H1 (cell line): ENCODE results near the gene POLR1B. TPM values are rescaled to one million over a fixed set of nuclear protein-coding genes. Genes with fewer than 3 reads are reported as not detected.

Experiments
- CTCF ChIA-PET: fragments of 300-600 bp; sonication (Branson Sonifier 250); formaldehyde crosslinking; loops from one replicate; lab custom pipeline; 2021; ENCODE audit not compliant: partially characterized antibody; lab: Charles Lee
- POLR2A ChIA-PET: fragments of 300-600 bp; sonication (Branson Sonifier 250); formaldehyde crosslinking; loops from one replicate; lab custom pipeline; 2021; ENCODE audit warnings: inconsistent platforms; ENCODE audit not compliant: partially characterized antibody; lab: Charles Lee
- DNase-seq, 2 experiments: peaks; one replicate each; pipeline versions ENCODE4 v3.0.0 to v3.0.0-alpha.2; 2010 to 2022; ENCODE audit warnings: low spot score in 2 of 2, low read depth in 1 of 2, mixed read lengths in 1 of 2
- FAIRE-seq: peaks from 2 replicates; lab custom pipeline; 2011; peaks lifted over from hg19 to GRCh38; lab: Jason Lieb, UNC
- H2AFZ ChIP-seq: 2 replicates; pipeline ENCODE4 v1.8.1; 2012; ENCODE audit warnings: low read length, inconsistent platforms
- H2AK5ac ChIP-seq: 2 replicates; pipeline ENCODE4 v1.6.1; 2013; ENCODE audit warnings: low read depth, low read length
- H2BK120ac ChIP-seq: replicated peaks from 2 replicates; pipeline ENCODE3; 2013; ENCODE audit warnings: low read depth, low read length, inconsistent platforms
- H2BK12ac ChIP-seq: 2 replicates; pipeline ENCODE4 v1.6.1; 2013; ENCODE audit warnings: low read depth, low read length
- H2BK15ac ChIP-seq: 2 replicates; pipeline ENCODE4 v1.6.1; 2013; ENCODE audit warnings: low read length
- H2BK20ac ChIP-seq: 2 replicates; pipeline ENCODE4 v1.6.1; 2013; ENCODE audit warnings: low read length
- H2BK5ac ChIP-seq: 2 replicates; pipeline ENCODE4 v1.6.1; 2013; ENCODE audit warnings: low read depth, low read length
- H3K14ac ChIP-seq: 2 replicates; pipeline ENCODE4 v1.6.1; 2013; ENCODE audit warnings: inconsistent platforms; ENCODE audit not compliant: insufficient read length
- H3K18ac ChIP-seq: 2 replicates; pipeline ENCODE4 v1.6.1; 2013; ENCODE audit warnings: low read length; ENCODE audit errors: extremely low read depth
- H3K23ac ChIP-seq: 2 replicates; pipeline ENCODE4 v1.6.1; 2013; ENCODE audit warnings: inconsistent platforms; ENCODE audit not compliant: insufficient read length
- H3K23me2 ChIP-seq: 2 replicates; pipeline ENCODE4 v1.6.1; 2013; ENCODE audit warnings: low read depth, low read length
- H3K27ac ChIP-seq: 2 replicates; pipeline ENCODE4 v1.6.1; 2011; ENCODE audit warnings: low read depth, low read length, inconsistent platforms
- H3K27me3 ChIP-seq, 4 experiments: replicated peaks in 1 of 4; 1 replicate in 1 of 4; 2 replicates in 3 of 4; pipeline versions ENCODE4 v1.6.1 to v1.8.1; 2011 to 2013; ENCODE audit warnings: low read length in 3 of 4, mild to moderate bottlenecking in 3 of 4, inconsistent platforms in 2 of 4, mixed read lengths in 2 of 4, moderate library complexity in 1 of 4; ENCODE audit not compliant: control insufficient read depth in 3 of 4, insufficient read depth in 3 of 4; ENCODE audit errors: extremely low read depth in 1 of 4
- H3K36me3 ChIP-seq, 4 experiments: 2 replicates each; pipeline versions ENCODE4 v1.6.1 to v1.8.1; 2011 to 2013; ENCODE audit warnings: mild to moderate bottlenecking in 4 of 4, low read length in 3 of 4, moderate library complexity in 2 of 4, control low read depth in 1 of 4, inconsistent platforms in 1 of 4; ENCODE audit not compliant: insufficient read depth in 4 of 4, control insufficient read depth in 2 of 4
- H3K4ac ChIP-seq: replicated peaks from 2 replicates; pipeline ENCODE3; 2013; ENCODE audit warnings: low read length, low read depth, mixed read lengths, inconsistent platforms; ENCODE audit not compliant: insufficient read length
- H3K4me1 ChIP-seq, 4 experiments: replicated peaks in 1 of 4; 1 replicate in 1 of 4; 2 replicates in 3 of 4; pipeline versions ENCODE4 v1.6.1 to v1.8.1; 2011 to 2013; ENCODE audit warnings: low read length in 3 of 4, inconsistent platforms in 2 of 4, mixed read lengths in 1 of 4; ENCODE audit not compliant: insufficient read depth in 4 of 4, control insufficient read depth in 3 of 4
- H3K4me2 ChIP-seq, 2 experiments: 2 replicates each; pipeline versions ENCODE4 v1.6.1 to v1.8.1; 2011 to 2013; ENCODE audit warnings: low read depth in 2 of 2, low read length in 2 of 2, control low read depth in 1 of 2, inconsistent platforms in 1 of 2, mild to moderate bottlenecking in 1 of 2; ENCODE audit not compliant: insufficient read depth in 1 of 2
- H3K4me3 ChIP-seq, 4 experiments: fragments of 200-600, 300-600 bp in 1 of 4; sonication (generic), shearing (Covaris generic), sonication (Bioruptor Twin) in 1 of 4; 2 replicates each; pipeline versions ENCODE4 v1.5.1 to v1.8.1; 2011 to 2016; ENCODE audit warnings: low read length in 4 of 4, low read depth in 3 of 4, control low read depth in 2 of 4, inconsistent platforms in 2 of 4, mild to moderate bottlenecking in 2 of 4, mixed read lengths in 1 of 4, moderate library complexity in 1 of 4; ENCODE audit not compliant: insufficient read depth in 2 of 4; ENCODE audit errors: extremely low read depth in 1 of 4
- H3K56ac ChIP-seq: replicated peaks from 2 replicates; pipeline ENCODE3; 2013; ENCODE audit warnings: low read depth, mild to moderate bottlenecking, mixed read lengths, low read length, inconsistent platforms; ENCODE audit not compliant: insufficient read length
- H3K79me1 ChIP-seq: 2 replicates; pipeline ENCODE4 v1.6.1; 2013; ENCODE audit warnings: low read depth, low read length, control low read depth
- H3K79me2 ChIP-seq, 2 experiments: 2 replicates each; pipeline versions ENCODE4 v1.6.1 to v1.8.1; 2012 to 2013; ENCODE audit warnings: low read length in 2 of 2, mild to moderate bottlenecking in 2 of 2, inconsistent platforms in 1 of 2; ENCODE audit not compliant: insufficient read depth in 2 of 2, control insufficient read depth in 1 of 2
- H3K9ac ChIP-seq, 4 experiments: replicated peaks in 1 of 4; 1 replicate in 1 of 4; 2 replicates in 3 of 4; pipeline versions ENCODE4 v1.6.1 to v1.8.1; 2011 to 2013; ENCODE audit warnings: low read depth in 3 of 4, low read length in 3 of 4, control low read depth in 2 of 4, mild to moderate bottlenecking in 2 of 4, moderate library complexity in 2 of 4, inconsistent platforms in 1 of 4; ENCODE audit errors: extremely low read depth in 1 of 4
- H3K9me3 ChIP-seq, 2 experiments: 2 replicates each; pipeline versions ENCODE4 v1.6.1 to v1.8.1; 2012 to 2013; ENCODE audit warnings: mild to moderate bottlenecking in 2 of 2, moderate library complexity in 2 of 2, control low read depth in 1 of 2, inconsistent platforms in 1 of 2, low read depth in 1 of 2, low read length in 1 of 2, mixed read lengths in 1 of 2; ENCODE audit not compliant: insufficient read depth in 2 of 2
- H4K20me1 ChIP-seq, 2 experiments: replicated peaks in 1 of 2; 2 replicates each; pipeline versions ENCODE3 to v1.8.1; 2011 to 2013; ENCODE audit warnings: inconsistent platforms in 2 of 2, low read length in 2 of 2, mild to moderate bottlenecking in 1 of 2; ENCODE audit not compliant: insufficient read depth in 2 of 2, control insufficient read depth in 1 of 2
- H4K5ac ChIP-seq: 2 replicates; pipeline ENCODE4 v1.6.1; 2013; ENCODE audit warnings: low read length, low read depth, mixed read lengths, inconsistent platforms; ENCODE audit not compliant: insufficient read length
- H4K8ac ChIP-seq: 2 replicates; pipeline ENCODE4 v1.8.0; 2013; ENCODE audit warnings: mild to moderate bottlenecking, moderate library complexity, low read length, inconsistent platforms; ENCODE audit not compliant: insufficient read depth; ENCODE audit errors: extremely low read depth
- H4K91ac ChIP-seq: replicated peaks from 2 replicates; pipeline ENCODE3; 2013; ENCODE audit warnings: low read length, mixed read lengths, inconsistent platforms; ENCODE audit not compliant: insufficient read length
- BACH1 ChIP-seq: IDR thresholded peaks from 2 replicates; pipeline ENCODE4 v1.6.1; 2012; ENCODE audit warnings: low read length, improper control_type of control experiment
- CEBPB ChIP-seq: IDR thresholded peaks from 2 replicates; pipeline ENCODE4 v1.6.1; 2012; ENCODE audit warnings: low read depth, low read length
- EZH2 ChIP-seq: fragments of 200-600 bp; sonication (generic); IDR thresholded peaks from 2 replicates; pipeline ENCODE4 v1.7.1; 2012; ENCODE audit warnings: low read depth, mild to moderate bottlenecking, moderate library complexity, low read length, inconsistent platforms; ENCODE audit not compliant: severe bottlenecking
- GABPA ChIP-seq: IDR thresholded peaks from 2 replicates; pipeline ENCODE4 v1.6.1; 2011; ENCODE audit warnings: mild to moderate bottlenecking, low read length, moderate library complexity, borderline replicate concordance; ENCODE audit not compliant: insufficient read depth
- JUND ChIP-seq: IDR thresholded peaks from 2 replicates; pipeline ENCODE4 v1.6.1; 2011; ENCODE audit warnings: mild to moderate bottlenecking, improper control_type of control experiment, low read length
- NRF1 ChIP-seq: IDR thresholded peaks from 2 replicates; pipeline ENCODE4 v1.6.1; 2011; ENCODE audit warnings: mild to moderate bottlenecking, low read depth, low read length, improper control_type of control experiment
- POLR2A ChIP-seq, 2 experiments: IDR thresholded peaks; 1 replicate in 1 of 2; 2 replicates in 1 of 2; pipeline ENCODE4 v1.6.1; 2011; ENCODE audit warnings: low read depth in 2 of 2, low read length in 2 of 2, mild to moderate bottlenecking in 2 of 2; ENCODE audit errors: control extremely low read depth in 1 of 2
- RBBP5 ChIP-seq: IDR thresholded peaks from 2 replicates; pipeline ENCODE4 v1.7.1; 2012; ENCODE audit warnings: low read depth, mild to moderate bottlenecking, inconsistent platforms, low read length, moderate library complexity, borderline replicate concordance
- RXRA ChIP-seq: IDR thresholded peaks from 2 replicates; pipeline ENCODE4 v1.6.1; 2011; ENCODE audit warnings: low read depth, mild to moderate bottlenecking, low read length, moderate library complexity; ENCODE audit not compliant: insufficient read depth
- TAF1 ChIP-seq: IDR thresholded peaks from 2 replicates; pipeline ENCODE4 v1.6.1; 2011; ENCODE audit warnings: mild to moderate bottlenecking, low read depth, low read length
- TAF7 ChIP-seq: optimal IDR thresholded peaks from 2 replicates; pipeline ENCODE3; 2011; ENCODE audit warnings: low read depth, mild to moderate bottlenecking, inconsistent platforms, low read length, moderate library complexity, borderline replicate concordance
- TEAD4 ChIP-seq: IDR thresholded peaks from 2 replicates; pipeline ENCODE4 v1.6.1; 2012; ENCODE audit warnings: low read depth, low read length, inconsistent platforms, mixed read lengths
- YY1 ChIP-seq: IDR thresholded peaks from 2 replicates; pipeline ENCODE4 v1.6.1; 2011; ENCODE audit warnings: low read depth, mild to moderate bottlenecking, low read length
- WGBS, 2 experiments: shearing (Covaris generic) in 1 of 2; methylation state at CpG; one replicate each; pipeline versions ENCODE4 v1.1.6 to v1.1.7; 2013 to 2015; ENCODE audit warnings: low lambda C conversion rate in 2 of 2, mixed read lengths in 2 of 2, inconsistent platforms in 1 of 2, low coverage in 1 of 2, missing lambda C conversion rate in 1 of 2; ENCODE audit not compliant: insufficient replicate concordance in 2 of 2, insufficient coverage in 1 of 2, insufficient read length in 1 of 2; ENCODE audit errors: extremely low coverage in 1 of 2, missing lambda C conversion rate in 1 of 2; 5-methylcytosine and 5-hydroxymethylcytosine counted together
- polyA plus RNA-seq, 7 experiments: library from polyadenylated mRNA; depleted of rRNA in 3 of 7; stranded (reverse) in 5 of 7; unstranded in 2 of 7; fragments of >200 nt in 5 of 7; fragments of 200-250 nt in 2 of 7; gene quantifications; 1 replicate in 5 of 7; 2 replicates in 1 of 7; 4 replicates in 1 of 7; pipeline versions ENCODE4 v1.2.1 to v1.2.3, GENCODE V29; 2011 to 2013; ENCODE audit warnings: missing spikeins in 2 of 7, mixed read lengths in 2 of 7
- total RNA-seq: library from RNA; stranded (reverse); fragmentation: NEBNext Ultra II Directional; extraction: Animal tissue kit (Norgen Biotek cat#: 25700); gene quantifications from 2 replicates; pipeline ENCODE4 v1.2.1, GENCODE V29; 2021

POLR1B gene
- total and polyA plus RNA-seq, 2 of the 8 experiments (the other 6 are each of a cell fraction or from before 2014, with no cell fraction given), result 24.3 to 69.4 TPM

- no peak overlapping the region for H2BK15ac ChIP-seq
- no peak overlapping the region for H4K91ac ChIP-seq
- H3K36me3 ChIP-seq, result no peaks in the 10 kb centered on the region
- H3K4ac ChIP-seq, result no peak overlapping the region
- no peak overlapping the region for H3K9ac ChIP-seq
- no peak overlapping the region for H2BK120ac ChIP-seq
- H3K4me3 ChIP-seq, result no peak overlapping the region
- FAIRE-seq (no peak), DNase-seq (no peak)
- H3K79me2 ChIP-seq, result no peaks in the 10 kb centered on the region
- H2AK5ac ChIP-seq, result no peak overlapping the region
- no peak overlapping the region for H2BK5ac ChIP-seq
- no peak overlapping the region for H2AFZ ChIP-seq
- H3K27me3 ChIP-seq, result no peaks in the 10 kb centered on the region
- no peak overlapping the region for H3K23ac ChIP-seq
- ChIA-PET CTCF (interaction anchor here (0.6 to 8.9 kb wide), 7 partner anchors 15 to 124 kb away, joined by 3 to 57 read pairs (median 4); no protein-coding TSS in a partner anchor), POLR2A (interaction anchor here (1.1 kb wide), 1 partner anchor 42 kb away, joined by 3 read pairs; the partner anchor contains the start of gene SLC20A1)
- no peak overlapping the region for H3K14ac ChIP-seq
- no peaks in the 10 kb centered on the region for H4K20me1 ChIP-seq
- no peak overlapping the region for H3K27ac ChIP-seq
- H3K4me2 ChIP-seq, result no peak overlapping the region
- H3K23me2 ChIP-seq, result no peaks in the 10 kb centered on the region
- no peak overlapping the region for H3K56ac ChIP-seq
- no peaks in the 10 kb centered on the region for H3K79me1 ChIP-seq
- no peaks in the 10 kb centered on the region for H3K9me3 ChIP-seq
- TF ChIP-seq EZH2 (no peak), RXRA (no peak), TAF1 (no peak), GABPA (no peak), NRF1 (no peak), POLR2A (IDR thresholded peaks at IDR 0.05; ENCODE audit: control extremely low read depth in 1 of 2, low read depth in 2 of 2, low read length in 2 of 2) (no peak), JUND (no peak), RBBP5 (no peak), TEAD4 (no peak), BACH1 (no peak), YY1 (no peak), CEBPB (no peak), TAF7 (no peak)
- no peak overlapping the region for H3K18ac ChIP-seq
- H2BK12ac ChIP-seq, result no peak overlapping the region
- H4K8ac ChIP-seq, result no peak overlapping the region
- no peak overlapping the region for H2BK20ac ChIP-seq
- WGBS, 2 experiments, result 92% methylated on average over 3 of the region's 3 CpGs; no CpG with 5 or more reads in 1 of the 2 experiments
- H3K4me1 ChIP-seq, result no peaks in the 10 kb centered on the region
- H4K5ac ChIP-seq, result no peak overlapping the region
These were observed 60.7 kb downstream of the POLR1B start for GRCh38 chr2:112602917-112603316.
